HG03558 (cell line): ENCODE measurements around the gene ANKHD1.

Source experiments
- ATAC-seq: cut with Tn5 transposase; IDR thresholded peaks from one replicate; pipeline ENCODE4 v1.9.1; 2021; ENCODE audit warnings: moderate number of reproducible peaks; ENCODE audit not compliant: unreplicated experiment; ENCODE audit errors: extremely low read depth

ANKHD1 gene

GRCh38 chr5:140558542-140558941 is 156.9 kb downstream of the ANKHD1 start:
- no peak for ATAC-seq

GRCh38 chr5:140560227-140560626 is 158.6 kb downstream of the ANKHD1 start:
- ATAC-seq = no peak

- no peak for ATAC-seq
Measured at GRCh38 chr5:140561753-140562523, 160.3 kb downstream of the ANKHD1 start.

- ATAC-seq = no peak
Measured at GRCh38 chr5:140563596-140563995, 162.0 kb downstream of the ANKHD1 start.

GRCh38 chr5:140564196-140565023 is 162.8 kb downstream of the ANKHD1 start, which contains the start of the genes APBB3 and SLC35A4:
APBB3 (minus strand) TSS chr5:140564598; CDS start chr5:140564245, 353 bp downstream.
SLC35A4 (plus strand) TSS chr5:140564828; CDS start chr5:140567170, 2,342 bp downstream.
- ATAC-seq = peak; percentile 69

GRCh38 chr5:140565024-140565779 is 163.6 kb downstream of the ANKHD1 start:
- no peak for ATAC-seq

- ATAC-seq = no peak
Measured at GRCh38 chr5:140565780-140566095, 164.1 kb downstream of the ANKHD1 start.

- ATAC-seq = no peak
Measured at GRCh38 chr5:140566665-140567064, 165.0 kb downstream of the ANKHD1 start.

- no peak for ATAC-seq
Measured at GRCh38 chr5:140567136-140567818, 165.6 kb downstream of the ANKHD1 start.

- no peak for ATAC-seq
Measured at GRCh38 chr5:140567871-140568270, 166.2 kb downstream of the ANKHD1 start.

- no peak for ATAC-seq
Measured at GRCh38 chr5:140568443-140569063, 166.9 kb downstream of the ANKHD1 start.

- no peak for ATAC-seq
Measured at GRCh38 chr5:140569197-140569596, 167.6 kb downstream of the ANKHD1 start.

- no peak for ATAC-seq
Measured at GRCh38 chr5:140570058-140570457, 168.4 kb downstream of the ANKHD1 start.

- no peak for ATAC-seq
Measured at GRCh38 chr5:140570488-140570887, 168.9 kb downstream of the ANKHD1 start.

GRCh38 chr5:140571105-140571504 is 169.5 kb downstream of the ANKHD1 start:
- no peak for ATAC-seq

GRCh38 chr5:140573683-140574082 is 172.1 kb downstream of the ANKHD1 start:
- no peak for ATAC-seq

GRCh38 chr5:140574165-140574564 is 172.5 kb downstream of the ANKHD1 start:
- no peak for ATAC-seq

GRCh38 chr5:140575309-140575708 is 173.7 kb downstream of the ANKHD1 start:
- ATAC-seq = no peak

GRCh38 chr5:140576776-140577201 is 175.2 kb downstream of the ANKHD1 start:
- no peak for ATAC-seq
